Breast epithelium (tissue), 3 donors: Measurements from ENCODE around the gene CSRNP2.

Experiments
- CTCF ChIP-seq, 3 donors: fragments of 450-650 bp; IDR thresholded peaks; one replicate each; pipeline ENCODE4 v1.5.1; 2016 to 2017; ENCODE audit warnings: antibody characterized with exemption in 3 of 3, mild to moderate bottlenecking in 3 of 3, moderate library complexity in 3 of 3
- POLR2A ChIP-seq: fragments of 450-650 bp; IDR thresholded peaks from one replicate; pipeline ENCODE4 v1.6.1; 2016; ENCODE audit warnings: antibody characterized with exemption, mild to moderate bottlenecking, moderate library complexity
- POLR2AphosphoS5 ChIP-seq, 3 donors: sonication (generic); formaldehyde crosslinking; IDR thresholded peaks; one replicate each; pipeline ENCODE4 v1.6.1; 2017; ENCODE audit warnings: antibody characterized with exemption in 3 of 3

- TF ChIP-seq CTCF (IDR thresholded peaks at IDR 0.05) (no peak), POLR2A (no peak), POLR2AphosphoS5 (IDR thresholded peaks at IDR 0.05) (no peak)
Measured at GRCh38 chr12:51082561-51083125, 753 bp downstream of the CSRNP2 start.
